Stimulated activated naive CD8-positive, alpha-beta T cell treated with anti-CD3 and anti-CD28 coated beads, Interleukin-15, Interleukin-2, amounts not matched to agents 100 U/mL and 50 U/mL, for 24 hours (primary cell): ENCODE data around the gene STPG4.
"Not testable (repeated sequence)": the region's sequence is repeated elsewhere in the genome, so short reads cannot be mapped to it uniquely, and the experiment has no call there.

ENCODE experiments used
- ATAC-seq: fragments of 150-1000 bp; cut with Tn5 transposase; one replicate; pipeline ENCODE4 v1.10.0; 2021
- DNase-seq: peaks from one replicate; pipeline ENCODE4 v3.0.0; 2021

Gene STPG4

GRCh38 chr2:47155091-47155876 is at the start of gene STPG4:
Gene STPG4 (minus strand): TSS chr2:47155308. CDS start chr2:47155251, 57 bp downstream.
- ATAC-seq (no peak), DNase-seq (no peak)

- no peak for DNase-seq
These were observed 49.6 kb upstream of the STPG4 start for GRCh38 chr2:47204691-47205090.

GRCh38 chr2:47203995-47204394 is 48.9 kb upstream of the STPG4 start:
- ATAC-seq = no peak
- no peak for DNase-seq

More at GRCh38 chr2:47204691-47205090, 49.6 kb upstream of the STPG4 start:
- ATAC-seq = no peak

- DNase-seq (no peak), ATAC-seq (no peak)
These were observed 46.1 kb upstream of the STPG4 start for GRCh38 chr2:47201224-47201623.

- ATAC-seq = no peak
- no peak for DNase-seq
These were observed 43.9 kb upstream of the STPG4 start for GRCh38 chr2:47198985-47199451.

- ATAC-seq = no peak
These were observed 41.4 kb upstream of the STPG4 start for GRCh38 chr2:47196499-47196898.

GRCh38 chr2:47196046-47196445 is 40.9 kb upstream of the STPG4 start:
- no peak for DNase-seq
- ATAC-seq = no peak

More at GRCh38 chr2:47196499-47196898, 41.4 kb upstream of the STPG4 start:
- no peak for DNase-seq

GRCh38 chr2:47195148-47195547 is 40.0 kb upstream of the STPG4 start:
- ATAC-seq = peak; percentile 72
- no peak for DNase-seq

- DNase-seq = no peak
- ATAC-seq = no peak
These were observed 39.3 kb upstream of the STPG4 start for GRCh38 chr2:47194410-47194809.

GRCh38 chr2:47193607-47194006 is 38.5 kb upstream of the STPG4 start:
- ATAC-seq = no peak
- DNase-seq = no peak

- DNase-seq (no peak), ATAC-seq (no peak)
These were observed 35.2 kb upstream of the STPG4 start for GRCh38 chr2:47190188-47190881.

- no peak for ATAC-seq
- no peak for DNase-seq
These were observed 34.5 kb upstream of the STPG4 start for GRCh38 chr2:47189635-47190034.

- no peak for ATAC-seq
- DNase-seq = no peak
These were observed 32.0 kb upstream of the STPG4 start for GRCh38 chr2:47187069-47187468.

- DNase-seq (no peak), ATAC-seq (no peak)
These were observed 31.2 kb upstream of the STPG4 start for GRCh38 chr2:47186351-47186750.

GRCh38 chr2:47185098-47185497 is 30.0 kb upstream of the STPG4 start:
- not testable (repeated sequence) for DNase-seq, ATAC-seq

GRCh38 chr2:47181176-47181575 is 26.1 kb upstream of the STPG4 start:
- DNase-seq (no peak), ATAC-seq (no peak)

- DNase-seq (no peak), ATAC-seq (no peak)
These were observed 25.4 kb upstream of the STPG4 start for GRCh38 chr2:47180531-47180930.

GRCh38 chr2:47179388-47179787 is 24.3 kb upstream of the STPG4 start:
- no peak for ATAC-seq
- no peak for DNase-seq

GRCh38 chr2:47178341-47178740 is 23.2 kb upstream of the STPG4 start:
- no peak for ATAC-seq
- DNase-seq = no peak

GRCh38 chr2:47177043-47177565 is 22.0 kb upstream of the STPG4 start:
- no peak for DNase-seq

GRCh38 chr2:47174733-47175361 is 19.7 kb upstream of the STPG4 start:
- DNase-seq = peak; percentile 35
- no peak for ATAC-seq

More at GRCh38 chr2:47177043-47177565, 22.0 kb upstream of the STPG4 start:
- ATAC-seq = no peak

GRCh38 chr2:47173986-47174732 is 19.1 kb upstream of the STPG4 start:
- ATAC-seq = no peak

More at GRCh38 chr2:47173986-47174732, 19.1 kb upstream of the STPG4 start:
- no peak for DNase-seq
